HG03135 (cell line): ENCODE data around the gene PGAP3.
A peak's percentile ranks its signal among the peaks of the same experiment; 100 is the strongest.

Source experiments
- ATAC-seq: cut with Tn5 transposase; IDR thresholded peaks from one replicate; pipeline ENCODE4 v1.9.1; 2021; ENCODE audit warnings: mild to moderate bottlenecking, moderate library complexity; ENCODE audit not compliant: unreplicated experiment

PGAP3 gene

DNA sequence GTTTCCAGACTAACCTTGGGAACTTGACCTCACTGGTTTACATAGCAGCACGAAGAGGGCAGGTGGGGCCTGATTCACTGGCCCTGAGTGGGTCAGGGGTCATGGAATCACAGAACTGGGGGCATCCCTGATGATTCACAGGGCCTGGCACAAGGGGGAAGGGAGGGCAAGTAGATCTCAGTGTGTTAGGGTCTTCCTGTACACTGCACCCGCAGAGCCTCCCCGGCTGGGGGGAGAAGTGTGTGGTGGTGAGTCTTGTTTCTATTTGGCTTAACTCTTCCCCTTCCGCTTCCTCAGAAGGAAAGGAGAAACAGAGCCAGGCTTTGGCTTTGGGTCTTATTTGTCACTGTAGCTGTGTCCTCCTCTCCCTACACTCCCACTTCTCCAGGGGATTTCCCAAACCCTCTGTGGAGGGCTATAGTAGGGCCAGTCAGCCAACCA lies 47.2 kb downstream of the PGAP3 start:
- no peak for ATAC-seq

DNA sequence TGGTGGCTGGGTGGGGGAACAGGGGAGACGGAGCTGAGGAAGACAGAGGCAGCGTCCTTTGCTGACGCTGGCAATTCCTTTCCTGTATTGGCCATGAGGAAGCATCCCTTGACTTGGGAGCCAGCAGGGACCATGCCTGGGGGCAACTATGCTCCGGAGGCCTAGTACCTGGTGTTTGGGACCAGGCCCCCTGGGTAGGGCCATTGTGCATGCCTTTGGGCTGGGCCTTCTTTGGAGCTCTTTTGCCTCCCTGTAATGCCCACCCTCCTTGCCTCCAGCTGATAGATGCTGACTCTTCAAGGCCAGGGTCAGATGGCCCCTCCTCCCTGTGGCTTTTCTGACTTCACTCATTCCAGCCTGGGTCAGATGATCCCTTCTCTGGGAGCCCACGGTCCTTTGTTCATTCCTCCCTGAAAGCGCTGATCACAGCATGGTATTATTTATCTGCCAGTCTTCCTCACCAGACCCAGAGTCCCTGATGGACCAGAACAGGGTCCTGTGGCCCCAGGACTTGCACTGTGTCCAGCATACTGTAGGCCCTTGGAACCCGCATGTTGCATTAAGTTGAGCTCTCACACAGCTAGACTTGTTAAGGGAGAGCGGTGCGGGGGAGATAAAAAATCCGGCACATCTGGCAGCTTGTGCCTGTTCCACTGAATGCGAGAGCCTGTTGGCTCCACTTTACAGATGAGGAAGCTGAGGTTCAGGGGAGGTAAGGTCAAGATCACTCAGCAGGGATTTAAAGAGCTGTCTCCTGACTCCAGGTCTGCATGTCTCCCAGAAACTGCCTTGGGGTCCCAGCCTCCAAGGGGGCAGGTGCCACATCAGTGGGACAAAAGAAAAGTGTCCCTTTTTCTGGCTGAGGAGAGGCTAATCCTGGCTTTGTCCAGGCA lies 48.0 kb downstream of the PGAP3 start:
- ATAC-seq: no peak

DNA sequence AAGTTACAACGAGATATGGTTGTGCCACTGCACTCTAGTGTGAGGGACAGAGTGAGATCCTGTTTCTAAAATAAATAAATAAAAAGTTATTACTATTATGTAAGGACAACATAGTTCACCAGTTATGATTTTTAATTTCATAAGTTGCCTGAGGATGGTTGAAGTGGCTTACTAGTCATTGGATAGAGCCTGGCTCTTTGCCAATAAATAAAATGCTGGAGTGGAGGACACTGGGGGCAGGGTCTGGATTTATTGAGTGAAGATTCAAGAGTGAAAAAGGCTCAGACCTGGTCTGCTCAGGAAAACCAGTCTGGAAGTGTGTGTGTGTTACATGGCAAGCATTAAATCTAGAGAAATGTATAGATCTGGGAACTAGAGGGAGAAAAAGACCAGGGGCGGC lies 48.8 kb downstream of the PGAP3 start:
- no peak for ATAC-seq

DNA sequence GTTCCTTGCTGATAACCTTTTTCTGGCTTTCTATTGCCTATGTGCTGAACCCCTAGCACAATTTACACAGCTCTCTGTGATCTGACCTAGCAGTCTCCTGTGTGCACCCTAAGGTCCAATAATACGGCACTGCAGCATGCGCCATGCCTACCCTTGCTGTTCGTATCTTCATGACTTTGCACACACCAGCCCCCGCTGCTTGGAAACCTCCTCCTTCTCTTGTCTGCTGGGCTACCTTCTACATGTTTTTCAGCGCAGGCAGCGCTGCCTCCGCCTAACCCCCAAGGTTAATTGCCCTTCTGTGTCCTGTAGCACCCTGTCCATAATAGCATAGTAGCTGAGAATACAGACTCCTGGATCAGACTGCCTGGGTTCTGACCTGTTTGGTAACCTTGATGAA lies 49.5 kb downstream of the PGAP3 start:
- no peak for ATAC-seq

DNA sequence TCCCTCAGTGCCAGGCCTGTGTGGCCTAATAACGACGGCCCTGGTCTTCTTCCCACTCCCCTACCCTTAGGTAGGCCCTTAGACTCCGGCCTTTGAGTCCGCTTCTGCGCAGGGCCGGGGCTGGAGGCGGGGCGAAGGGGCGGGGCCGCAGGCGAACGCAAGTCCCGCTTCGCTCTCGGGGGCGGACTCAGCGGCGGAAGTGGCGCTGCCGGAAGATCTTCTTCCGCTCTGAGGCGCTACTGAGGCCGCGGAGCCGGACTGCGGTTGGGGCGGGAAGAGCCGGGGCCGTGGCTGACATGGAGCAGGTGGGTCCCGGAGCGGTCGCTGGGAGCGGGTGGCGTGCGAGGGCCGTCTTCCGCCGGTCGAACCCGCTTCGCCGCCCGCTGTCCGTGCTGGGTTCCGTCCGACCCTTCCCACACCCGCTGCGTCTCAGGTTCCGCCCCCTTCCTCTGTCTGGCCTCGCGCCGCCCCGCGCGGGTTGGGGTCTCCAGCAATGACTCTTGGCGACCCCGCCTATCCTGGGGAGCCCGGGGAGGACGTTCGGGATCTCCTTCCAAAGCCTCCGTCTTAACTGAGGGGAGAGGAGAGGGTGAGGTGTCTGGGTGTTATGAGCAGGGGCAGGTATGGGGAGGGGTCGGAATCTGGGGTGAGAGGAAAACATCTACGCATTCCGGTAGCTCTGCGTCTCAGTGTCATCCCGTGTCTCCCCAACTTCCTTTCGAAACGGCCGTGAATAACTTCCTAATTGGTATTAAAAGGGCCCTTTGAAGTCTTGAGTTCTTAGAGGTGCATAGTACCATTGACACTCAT lies 50.7 kb downstream of the PGAP3 start, which contains the start of gene STARD3:
TSS of gene STARD3 (plus strand) at position 218 of the 810 bp plus-strand sequence. CDS start 16,388 bp downstream, outside the sequence.
- peak; percentile 78 for ATAC-seq

GRCh38 chr17:39636587-39636926 lies 51.3 kb downstream of the PGAP3 start:
- peak; percentile 35 for ATAC-seq

DNA sequence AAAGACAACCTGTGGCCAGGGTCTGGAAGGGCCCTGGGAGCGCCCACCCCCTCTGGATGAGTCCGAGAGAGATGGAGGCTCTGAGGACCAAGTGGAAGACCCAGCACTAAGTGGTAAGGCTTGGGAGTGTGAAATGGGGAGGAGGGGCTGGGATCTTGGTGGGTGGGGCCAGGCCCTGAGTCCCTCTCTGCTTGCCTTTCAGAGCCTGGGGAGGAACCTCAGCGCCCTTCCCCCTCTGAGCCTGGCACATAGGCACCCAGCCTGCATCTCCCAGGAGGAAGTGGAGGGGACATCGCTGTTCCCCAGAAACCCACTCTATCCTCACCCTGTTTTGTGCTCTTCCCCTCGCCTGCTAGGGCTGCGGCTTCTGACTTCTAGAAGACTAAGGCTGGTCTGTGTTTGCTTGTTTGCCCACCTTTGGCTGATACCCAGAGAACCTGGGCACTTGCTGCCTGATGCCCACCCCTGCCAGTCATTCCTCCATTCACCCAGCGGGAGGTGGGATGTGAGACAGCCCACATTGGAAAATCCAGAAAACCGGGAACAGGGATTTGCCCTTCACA lies 52.2 kb downstream of the PGAP3 start:
- no peak for ATAC-seq

DNA sequence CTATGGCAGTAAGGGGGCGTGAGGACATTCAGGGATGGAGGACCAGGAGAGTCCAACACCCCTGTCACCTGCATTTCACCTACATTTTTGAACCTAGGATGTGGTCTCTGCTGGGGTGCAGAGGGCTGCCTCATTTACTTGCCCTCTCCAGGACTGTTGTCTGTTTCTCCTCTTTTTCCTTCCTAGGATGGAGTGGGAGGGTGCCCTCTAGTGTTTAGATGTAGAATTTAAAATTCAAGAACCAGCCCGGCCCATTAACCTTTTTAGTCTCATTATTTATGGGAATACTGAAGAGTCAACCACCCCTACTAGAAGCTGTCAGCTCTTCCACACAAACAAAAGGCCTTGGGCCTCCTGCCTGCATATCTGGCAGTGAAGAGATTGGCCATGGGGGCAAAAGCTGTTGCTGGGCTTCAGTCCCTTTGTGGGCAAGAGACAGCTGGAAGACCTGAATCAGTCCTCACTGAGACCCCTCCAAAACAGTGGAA lies 53.4 kb downstream of the PGAP3 start:
- no peak for ATAC-seq

GRCh38 chr17:39633570-39634183 lies 54.2 kb downstream of the PGAP3 start:
- ATAC-seq: no peak

DNA sequence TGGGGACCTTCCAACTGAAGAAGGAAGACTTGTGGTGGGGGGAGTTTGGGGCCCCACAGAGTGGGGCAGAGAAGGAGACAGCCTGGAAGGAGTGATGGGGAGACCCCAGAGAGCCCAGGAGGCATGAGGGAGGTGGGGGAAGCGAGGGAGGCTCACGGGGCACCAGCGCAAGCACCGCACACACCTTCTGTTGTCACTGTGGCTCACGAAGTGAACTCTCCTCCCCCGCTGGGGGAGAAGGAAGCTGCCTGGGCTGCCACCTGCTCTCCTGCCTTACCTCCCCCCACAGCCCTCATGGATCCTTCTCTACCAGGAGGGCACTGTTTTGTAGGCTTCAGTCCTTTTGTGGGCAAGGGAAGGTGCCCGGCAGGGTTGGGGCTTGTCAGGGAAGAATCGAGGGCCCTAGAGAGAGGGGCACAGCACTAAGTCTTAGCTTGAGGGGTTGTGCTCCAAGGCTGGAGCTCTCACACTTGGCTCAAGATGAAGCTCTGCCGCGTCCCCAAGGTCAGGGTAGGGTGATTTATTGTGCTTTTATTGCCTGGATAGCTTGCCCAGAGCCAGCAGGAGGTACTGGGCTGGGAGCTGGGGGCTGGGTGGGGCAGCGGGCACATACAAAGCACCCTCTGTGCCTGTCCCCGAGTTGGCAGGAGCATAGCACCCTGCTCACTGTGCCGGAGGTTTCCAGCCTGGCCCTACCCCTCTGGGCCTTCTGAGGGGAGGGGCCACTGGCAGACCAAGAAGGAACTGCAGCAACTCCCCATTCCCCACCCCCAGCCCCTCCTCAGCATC lies 55.5 kb downstream of the PGAP3 start:
- no peak for ATAC-seq

DNA sequence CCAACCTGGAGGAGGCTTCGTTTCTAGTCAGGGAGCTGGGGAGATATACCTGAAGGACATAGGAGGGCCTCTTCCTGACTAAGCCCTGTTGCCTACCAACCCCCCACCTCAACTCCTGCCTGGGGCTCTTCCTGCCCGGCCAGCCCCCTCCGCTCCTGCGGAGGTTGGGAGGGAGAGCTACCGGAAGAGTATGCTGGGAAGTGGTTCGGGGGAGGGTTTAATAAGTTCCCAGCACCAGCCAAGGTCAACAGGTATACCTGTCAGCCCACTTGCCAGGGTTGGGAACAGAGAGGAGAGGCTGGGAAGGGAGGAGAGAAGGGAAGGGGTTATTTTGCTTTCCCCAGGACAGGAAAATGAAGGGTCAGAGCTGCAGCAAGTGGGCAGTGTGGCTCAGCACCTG lies 56.5 kb downstream of the PGAP3 start:
- no peak for ATAC-seq

- no peak for ATAC-seq
Measured at GRCh38 chr17:39629898-39630297, 58.0 kb downstream of the PGAP3 start.

DNA sequence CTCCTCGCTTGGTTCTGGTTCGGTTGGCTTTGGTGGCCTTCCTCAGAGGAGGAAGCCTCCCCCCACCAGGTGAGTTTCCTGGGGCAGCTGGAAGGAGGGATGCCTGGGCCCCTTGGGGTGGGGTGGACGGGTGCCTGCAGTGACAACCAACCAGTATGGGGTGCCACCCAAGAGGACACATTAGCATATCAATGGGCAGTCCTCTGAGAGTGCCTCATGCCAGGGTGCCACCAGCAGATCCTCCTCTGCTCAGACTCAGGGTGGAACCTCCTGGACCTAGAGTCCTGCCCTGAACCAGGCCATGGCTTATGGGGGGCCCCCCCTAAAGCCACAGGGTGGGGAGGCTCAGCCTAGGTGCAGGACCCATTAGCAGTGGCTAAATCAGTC lies 58.4 kb downstream of the PGAP3 start:
- ATAC-seq: no peak

DNA sequence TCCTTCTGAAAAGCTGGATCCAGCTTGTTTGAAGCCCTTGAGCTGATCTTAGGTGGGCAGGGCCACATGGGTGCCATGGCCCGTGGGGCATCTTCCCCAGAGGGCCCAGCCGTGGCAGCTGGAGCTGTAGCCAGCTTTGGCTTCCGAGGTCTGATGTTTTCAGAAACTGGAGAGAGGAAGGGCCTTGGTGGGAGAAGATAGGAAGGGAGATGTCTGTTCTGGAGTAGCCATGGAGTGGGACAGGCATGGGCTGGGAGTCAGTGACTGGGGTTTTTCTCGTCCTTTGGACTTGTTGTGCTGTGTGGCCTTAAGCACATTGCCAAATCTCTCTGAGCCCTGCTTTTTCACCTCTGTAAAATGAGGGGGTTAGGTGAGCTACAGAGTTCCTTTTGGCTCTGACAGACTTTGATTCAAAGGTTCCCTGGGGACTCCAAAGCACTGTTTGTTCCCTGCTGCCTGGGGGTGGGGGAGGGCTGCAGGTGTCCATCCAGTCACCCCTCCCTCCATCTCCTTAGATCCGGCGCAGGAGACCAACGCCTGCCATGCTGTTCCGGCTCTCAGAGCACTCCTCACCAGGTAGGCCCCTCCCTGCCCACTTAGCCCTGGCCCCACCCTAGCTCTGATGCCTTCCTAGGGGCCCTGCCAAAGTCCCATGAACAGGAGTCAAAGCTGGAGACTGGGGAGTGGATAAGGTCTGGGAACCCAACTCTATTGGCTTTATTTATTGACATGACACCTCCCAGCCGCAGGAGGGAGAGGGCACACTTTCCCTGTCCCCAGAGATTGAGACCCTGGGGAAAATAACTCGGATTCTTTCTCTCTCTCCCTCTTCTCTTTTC lies 59.0 kb downstream of the PGAP3 start:
- no peak for ATAC-seq

GRCh38 chr17:39627712-39628516 lies 59.9 kb downstream of the PGAP3 start:
- ATAC-seq: no peak

GRCh38 chr17:39627047-39627711 lies 60.7 kb downstream of the PGAP3 start:
- ATAC-seq: no peak

DNA sequence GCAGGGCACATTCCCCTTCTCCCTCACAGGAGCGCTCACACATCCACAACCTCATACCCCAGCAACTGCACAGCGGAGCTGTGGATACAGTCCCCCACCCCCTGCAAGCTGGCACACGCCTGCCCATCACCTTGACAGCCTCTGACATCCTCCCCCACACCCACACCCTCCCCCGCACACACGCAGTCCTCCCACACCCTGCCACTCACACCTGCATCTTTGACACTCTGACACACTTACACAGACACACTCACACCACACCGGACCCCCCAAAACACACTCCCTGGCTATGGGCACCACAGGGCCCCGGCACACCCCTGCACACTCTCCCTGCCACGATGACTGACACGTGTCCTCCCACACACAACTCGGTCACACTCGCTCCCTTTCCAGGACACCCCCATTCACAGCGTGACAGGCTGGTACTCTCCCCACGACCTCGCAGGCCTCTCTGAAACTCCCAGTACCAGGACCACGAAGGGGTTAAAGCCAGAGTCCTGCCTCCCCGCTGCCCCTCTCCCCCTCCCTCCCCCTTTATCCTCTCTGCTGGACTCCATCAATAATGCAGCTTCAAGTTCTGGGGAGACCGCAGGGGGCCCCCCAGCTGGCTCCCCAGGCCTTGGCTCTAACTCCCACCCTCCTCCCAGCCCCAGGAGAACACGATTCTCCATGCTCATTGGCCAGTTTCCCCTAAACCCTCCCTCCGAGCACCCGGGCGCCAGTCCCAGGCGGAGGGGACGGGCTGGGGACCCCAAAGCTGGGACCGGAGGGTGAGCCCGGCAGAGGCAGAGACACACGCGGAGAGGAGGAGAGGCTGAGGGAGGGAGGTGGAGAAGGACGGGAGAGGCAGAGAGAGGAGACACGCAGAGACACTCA lies 61.4 kb downstream of the PGAP3 start, which contains the start of gene PPP1R1B:
TSS of gene PPP1R1B (plus strand) at position 782 of the 876 bp plus-strand sequence. CDS start 441 bp downstream, outside the sequence.
- no peak for ATAC-seq
